GM23338 (cell line): ENCODE measurements around the gene GP1BB.

Experiments
- CREB1 ChIP-seq: fragments of 250-450 bp; sonication (Bioruptor Pico); IDR thresholded peaks from 2 replicates; pipeline ENCODE4 v1.5.0; 2020; ENCODE audit warnings: low read depth, mild to moderate bottlenecking, moderate library complexity
- EZH2 ChIP-seq: fragments of 200-600 bp; sonication (generic); IDR thresholded peaks from one replicate; pipeline ENCODE4 v1.8.0; 2017; ENCODE audit warnings: antibody characterized with exemption, mild to moderate bottlenecking, low read depth; ENCODE audit not compliant: unreplicated experiment
- POLR2AphosphoS5 ChIP-seq: IDR thresholded peaks from 2 replicates; pipeline ENCODE4 v1.6.1; 2016; ENCODE audit warnings: antibody characterized with exemption, low read depth
- ZNF331 ChIP-seq: fragments of 250-450 bp; sonication (Bioruptor Pico); IDR thresholded peaks from 2 replicates; pipeline ENCODE4 v1.5.0; 2020; ENCODE audit warnings: low read depth, mild to moderate bottlenecking, moderate library complexity
- TF ChIP-seq, protein P1 (sequence below), 2 experiments: fragments of 200-600 bp in 1 of 2; sonication (generic) in 1 of 2; conservative IDR thresholded peaks; 2 replicates each; pipeline versions ENCODE4 v1.5.1 to v1.6.1; 2016 to 2017; ENCODE audit warnings: antibody characterized with exemption in 2 of 2, low read depth in 2 of 2, mild to moderate bottlenecking in 2 of 2, moderate library complexity in 1 of 2
- TF ChIP-seq, protein P2 (sequence below): IDR thresholded peaks from one replicate; pipeline ENCODE4 v1.6.1; 2018; ENCODE audit warnings: antibody characterized with exemption; ENCODE audit not compliant: unreplicated experiment

- TF ChIP-seq, protein P1, sequence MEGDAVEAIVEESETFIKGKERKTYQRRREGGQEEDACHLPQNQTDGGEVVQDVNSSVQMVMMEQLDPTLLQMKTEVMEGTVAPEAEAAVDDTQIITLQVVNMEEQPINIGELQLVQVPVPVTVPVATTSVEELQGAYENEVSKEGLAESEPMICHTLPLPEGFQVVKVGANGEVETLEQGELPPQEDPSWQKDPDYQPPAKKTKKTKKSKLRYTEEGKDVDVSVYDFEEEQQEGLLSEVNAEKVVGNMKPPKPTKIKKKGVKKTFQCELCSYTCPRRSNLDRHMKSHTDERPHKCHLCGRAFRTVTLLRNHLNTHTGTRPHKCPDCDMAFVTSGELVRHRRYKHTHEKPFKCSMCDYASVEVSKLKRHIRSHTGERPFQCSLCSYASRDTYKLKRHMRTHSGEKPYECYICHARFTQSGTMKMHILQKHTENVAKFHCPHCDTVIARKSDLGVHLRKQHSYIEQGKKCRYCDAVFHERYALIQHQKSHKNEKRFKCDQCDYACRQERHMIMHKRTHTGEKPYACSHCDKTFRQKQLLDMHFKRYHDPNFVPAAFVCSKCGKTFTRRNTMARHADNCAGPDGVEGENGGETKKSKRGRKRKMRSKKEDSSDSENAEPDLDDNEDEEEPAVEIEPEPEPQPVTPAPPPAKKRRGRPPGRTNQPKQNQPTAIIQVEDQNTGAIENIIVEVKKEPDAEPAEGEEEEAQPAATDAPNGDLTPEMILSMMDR (conservative IDR thresholded peaks at IDR 0.05; ENCODE audit: low read depth in 2 of 2) = no peak
- TF ChIP-seq, protein P2, sequence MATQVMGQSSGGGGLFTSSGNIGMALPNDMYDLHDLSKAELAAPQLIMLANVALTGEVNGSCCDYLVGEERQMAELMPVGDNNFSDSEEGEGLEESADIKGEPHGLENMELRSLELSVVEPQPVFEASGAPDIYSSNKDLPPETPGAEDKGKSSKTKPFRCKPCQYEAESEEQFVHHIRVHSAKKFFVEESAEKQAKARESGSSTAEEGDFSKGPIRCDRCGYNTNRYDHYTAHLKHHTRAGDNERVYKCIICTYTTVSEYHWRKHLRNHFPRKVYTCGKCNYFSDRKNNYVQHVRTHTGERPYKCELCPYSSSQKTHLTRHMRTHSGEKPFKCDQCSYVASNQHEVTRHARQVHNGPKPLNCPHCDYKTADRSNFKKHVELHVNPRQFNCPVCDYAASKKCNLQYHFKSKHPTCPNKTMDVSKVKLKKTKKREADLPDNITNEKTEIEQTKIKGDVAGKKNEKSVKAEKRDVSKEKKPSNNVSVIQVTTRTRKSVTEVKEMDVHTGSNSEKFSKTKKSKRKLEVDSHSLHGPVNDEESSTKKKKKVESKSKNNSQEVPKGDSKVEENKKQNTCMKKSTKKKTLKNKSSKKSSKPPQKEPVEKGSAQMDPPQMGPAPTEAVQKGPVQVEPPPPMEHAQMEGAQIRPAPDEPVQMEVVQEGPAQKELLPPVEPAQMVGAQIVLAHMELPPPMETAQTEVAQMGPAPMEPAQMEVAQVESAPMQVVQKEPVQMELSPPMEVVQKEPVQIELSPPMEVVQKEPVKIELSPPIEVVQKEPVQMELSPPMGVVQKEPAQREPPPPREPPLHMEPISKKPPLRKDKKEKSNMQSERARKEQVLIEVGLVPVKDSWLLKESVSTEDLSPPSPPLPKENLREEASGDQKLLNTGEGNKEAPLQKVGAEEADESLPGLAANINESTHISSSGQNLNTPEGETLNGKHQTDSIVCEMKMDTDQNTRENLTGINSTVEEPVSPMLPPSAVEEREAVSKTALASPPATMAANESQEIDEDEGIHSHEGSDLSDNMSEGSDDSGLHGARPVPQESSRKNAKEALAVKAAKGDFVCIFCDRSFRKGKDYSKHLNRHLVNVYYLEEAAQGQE = no peak
- TF ChIP-seq CREB1 (CRISPR knock-in tag) (no peak), EZH2 (no peak), ZNF331 (no peak), POLR2AphosphoS5 (no peak)
These were observed 20.3 kb downstream of the GP1BB start for GRCh38 chr22:19743651-19744050.
